ENCODE measurements around the gene ZBTB11.
A peak's percentile ranks its signal among the peaks of the same experiment; 100 is the strongest.
"Not testable (repeated sequence)": the region's sequence is repeated elsewhere in the genome, so short reads cannot be mapped to it uniquely, and the experiment has no call there.

ZBTB11 gene, protein sequence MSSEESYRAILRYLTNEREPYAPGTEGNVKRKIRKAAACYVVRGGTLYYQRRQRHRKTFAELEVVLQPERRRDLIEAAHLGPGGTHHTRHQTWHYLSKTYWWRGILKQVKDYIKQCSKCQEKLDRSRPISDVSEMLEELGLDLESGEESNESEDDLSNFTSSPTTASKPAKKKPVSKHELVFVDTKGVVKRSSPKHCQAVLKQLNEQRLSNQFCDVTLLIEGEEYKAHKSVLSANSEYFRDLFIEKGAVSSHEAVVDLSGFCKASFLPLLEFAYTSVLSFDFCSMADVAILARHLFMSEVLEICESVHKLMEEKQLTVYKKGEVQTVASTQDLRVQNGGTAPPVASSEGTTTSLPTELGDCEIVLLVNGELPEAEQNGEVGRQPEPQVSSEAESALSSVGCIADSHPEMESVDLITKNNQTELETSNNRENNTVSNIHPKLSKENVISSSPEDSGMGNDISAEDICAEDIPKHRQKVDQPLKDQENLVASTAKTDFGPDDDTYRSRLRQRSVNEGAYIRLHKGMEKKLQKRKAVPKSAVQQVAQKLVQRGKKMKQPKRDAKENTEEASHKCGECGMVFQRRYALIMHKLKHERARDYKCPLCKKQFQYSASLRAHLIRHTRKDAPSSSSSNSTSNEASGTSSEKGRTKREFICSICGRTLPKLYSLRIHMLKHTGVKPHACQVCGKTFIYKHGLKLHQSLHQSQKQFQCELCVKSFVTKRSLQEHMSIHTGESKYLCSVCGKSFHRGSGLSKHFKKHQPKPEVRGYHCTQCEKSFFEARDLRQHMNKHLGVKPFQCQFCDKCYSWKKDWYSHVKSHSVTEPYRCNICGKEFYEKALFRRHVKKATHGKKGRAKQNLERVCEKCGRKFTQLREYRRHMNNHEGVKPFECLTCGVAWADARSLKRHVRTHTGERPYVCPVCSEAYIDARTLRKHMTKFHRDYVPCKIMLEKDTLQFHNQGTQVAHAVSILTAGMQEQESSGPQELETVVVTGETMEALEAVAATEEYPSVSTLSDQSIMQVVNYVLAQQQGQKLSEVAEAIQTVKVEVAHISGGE

DNA sequence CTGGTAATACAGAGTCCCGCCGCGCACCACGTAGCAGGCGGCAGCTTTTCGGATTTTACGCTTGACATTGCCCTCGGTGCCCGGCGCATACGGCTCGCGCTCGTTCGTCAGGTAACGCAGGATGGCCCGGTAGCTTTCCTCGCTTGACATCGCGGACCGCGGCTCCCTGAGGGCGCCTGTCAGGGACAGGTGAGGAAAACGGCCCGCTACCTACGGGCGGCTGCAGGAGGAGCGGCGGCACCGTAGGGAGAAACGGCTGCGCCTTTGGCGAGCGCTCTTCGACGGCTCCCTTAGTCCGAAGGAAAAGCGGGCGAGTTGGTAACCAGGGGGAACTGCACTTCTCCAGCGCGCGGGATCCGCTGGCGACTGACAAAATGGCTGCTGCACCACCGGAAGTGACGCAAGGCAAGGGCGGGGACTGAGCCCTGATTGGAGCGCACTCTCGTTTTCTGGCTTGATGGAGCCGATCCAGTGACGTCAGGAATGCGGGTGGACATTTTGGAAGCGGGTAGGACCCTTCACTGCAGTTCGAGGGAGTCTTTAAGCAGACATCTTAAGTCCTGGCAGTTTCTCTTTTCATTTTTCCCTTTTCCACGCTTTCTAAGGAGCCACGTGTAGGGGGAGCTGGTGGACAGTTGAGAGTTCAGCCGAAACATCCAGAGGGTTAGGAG is at the start of gene ZBTB11:
TSS of gene ZBTB11 (minus strand) at position 368 of the 671 bp plus-strand sequence. CDS start at position 150, 218 bp downstream.
- peak; percentile 100 for DNase-seq (ENCODE audit: low read depth)

GRCh38 chr3:101725890-101726275 is 49.0 kb upstream of the ZBTB11 start:
- DNase-seq (ENCODE audit: low read depth), result no peak

- DNase-seq (ENCODE audit: low read depth), result peak; percentile 26
Measured at GRCh38 chr3:101725194-101725889, 48.4 kb upstream of the ZBTB11 start.

DNA sequence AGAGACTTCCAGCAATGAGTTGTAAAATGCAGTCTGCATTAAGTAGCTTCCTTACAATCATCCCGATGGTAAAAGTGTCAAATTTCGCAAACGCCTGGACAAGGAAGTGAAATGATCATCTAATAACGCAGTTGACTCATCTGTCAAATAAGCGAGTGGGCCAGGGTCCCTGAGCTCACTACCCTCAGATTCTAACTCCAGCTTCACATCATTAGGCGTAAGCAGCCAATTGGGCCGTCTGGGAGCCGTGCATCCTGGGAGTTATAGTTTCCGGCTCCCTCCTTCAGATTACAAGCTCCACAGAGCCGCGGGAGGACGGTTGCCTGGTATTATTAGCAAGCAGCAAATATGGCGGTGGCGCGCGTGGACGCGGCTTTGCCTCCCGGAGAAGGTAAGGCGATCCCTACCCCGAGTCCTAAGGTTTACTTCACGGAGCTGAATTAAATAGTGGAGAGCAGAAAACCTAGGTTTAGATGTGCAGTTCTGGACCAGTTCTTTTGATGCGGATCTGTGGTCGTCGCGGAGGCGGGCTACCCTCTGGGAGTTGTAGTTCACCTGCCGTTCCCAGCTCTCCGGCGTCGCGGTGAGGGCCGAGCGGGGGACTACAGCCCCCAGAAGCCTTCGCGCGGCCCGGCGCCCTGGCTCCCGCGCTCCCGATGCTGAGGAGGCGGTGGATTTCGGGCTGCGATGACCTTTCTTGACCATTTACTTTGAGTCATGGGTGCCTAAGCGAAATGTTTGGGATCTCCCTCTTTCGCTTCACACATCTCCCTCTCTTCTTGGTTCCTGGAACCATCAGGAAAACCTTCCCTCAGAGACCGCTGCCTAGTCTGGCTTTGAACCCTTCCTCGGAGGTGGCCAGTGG is 47.6 kb upstream of the ZBTB11 start, which contains the start of gene CEP97:
TSS of gene CEP97 (plus strand) at position 286 of the 865 bp plus-strand sequence. CDS start at position 349, 63 bp downstream.
- peak; percentile 84 for DNase-seq (ENCODE audit: low read depth)

GRCh38 chr3:101722394-101723173 is 45.7 kb upstream of the ZBTB11 start:
- DNase-seq (ENCODE audit: low read depth), result no peak

GRCh38 chr3:101720851-101721840 is 44.2 kb upstream of the ZBTB11 start:
- DNase-seq (ENCODE audit: low read depth), result no peak

- no peak for DNase-seq (ENCODE audit: low read depth)
Measured at GRCh38 chr3:101719604-101720185, 42.8 kb upstream of the ZBTB11 start.

DNA sequence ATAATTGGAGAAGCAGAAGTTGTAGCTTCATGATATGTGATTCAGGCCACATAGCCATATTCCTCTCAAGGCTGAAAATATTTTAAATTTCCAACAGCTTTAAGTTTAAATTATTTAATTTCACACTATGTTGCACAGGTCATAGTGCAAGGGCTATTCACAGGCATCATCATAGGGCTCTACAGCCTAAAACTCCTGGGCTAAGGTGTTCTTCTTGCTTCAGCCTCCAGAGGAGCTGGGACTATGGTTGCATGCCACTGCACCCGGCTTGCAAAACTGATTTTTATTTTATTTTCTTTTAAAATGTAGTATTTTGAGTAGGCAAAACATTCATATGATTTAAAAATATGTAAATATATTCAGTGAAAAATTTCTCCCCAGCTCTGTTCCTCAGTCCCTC is 41.5 kb upstream of the ZBTB11 start:
- no peak for DNase-seq (ENCODE audit: low read depth)

DNA sequence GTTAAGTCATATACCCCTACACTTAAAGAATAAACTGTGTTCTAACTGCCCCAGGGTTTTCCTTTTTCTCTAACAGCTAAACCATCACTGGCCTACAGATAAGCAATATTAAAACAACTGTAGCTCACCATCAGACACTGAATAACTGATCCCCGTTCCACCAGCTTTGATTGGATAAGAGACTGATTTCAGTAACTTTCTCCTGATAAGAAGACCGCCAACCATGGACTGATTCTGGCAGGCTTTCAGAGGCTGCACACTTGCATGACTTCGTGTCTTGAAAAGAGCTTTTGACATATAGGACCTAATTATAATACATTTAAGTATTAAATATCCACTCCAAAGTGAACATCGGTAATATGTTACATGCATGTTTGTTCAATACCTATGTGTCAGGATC is 32.2 kb upstream of the ZBTB11 start:
- no peak for DNase-seq (ENCODE audit: low read depth)

DNA sequence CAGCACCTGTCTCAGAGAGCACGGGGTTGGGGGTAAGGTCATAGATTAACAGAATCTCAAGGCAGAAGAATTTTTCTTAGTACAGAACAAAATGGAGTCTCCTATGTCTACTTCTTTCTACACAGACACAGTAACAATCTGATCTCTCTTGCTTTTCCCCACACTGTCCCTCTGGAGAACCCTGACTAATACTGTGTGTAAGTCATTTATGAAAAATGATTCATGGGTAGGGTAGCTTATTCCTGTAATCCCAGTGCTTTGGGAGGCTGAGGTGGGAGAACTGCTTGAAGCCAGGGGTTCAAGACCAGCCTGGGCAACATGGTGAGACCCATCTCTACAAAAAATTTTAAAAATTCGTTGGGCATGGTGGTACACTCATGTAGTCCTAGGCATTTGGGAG is 27.7 kb upstream of the ZBTB11 start:
- DNase-seq (ENCODE audit: low read depth), result not testable (repeated sequence)

DNA sequence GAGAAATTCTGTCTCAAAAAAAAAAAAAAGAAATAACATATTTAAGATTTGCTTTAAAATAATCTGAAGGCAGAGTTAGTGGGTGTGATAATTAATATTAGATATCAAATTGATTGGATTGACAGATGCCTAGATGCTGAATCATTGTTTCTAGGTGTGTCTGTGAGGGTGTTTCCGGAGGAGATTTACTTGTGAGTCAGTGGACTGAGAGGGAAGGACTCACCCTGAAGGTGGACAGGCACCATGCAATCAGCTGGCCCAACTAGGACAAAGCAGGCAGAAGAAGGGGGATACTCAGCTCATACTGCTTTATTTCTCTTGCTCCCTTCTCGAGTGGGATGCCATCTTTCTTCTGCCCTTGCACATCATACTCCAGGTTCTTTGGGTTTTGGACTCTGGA is 26.2 kb upstream of the ZBTB11 start:
- DNase-seq (ENCODE audit: low read depth), result no peak

- DNase-seq (ENCODE audit: low read depth), result no peak
Measured at GRCh38 chr3:101702726-101703125, 25.8 kb upstream of the ZBTB11 start.

GRCh38 chr3:101701696-101702634 is 25.0 kb upstream of the ZBTB11 start:
- no peak for DNase-seq (ENCODE audit: low read depth)

- peak; percentile 36 for DNase-seq (ENCODE audit: low read depth)
Measured at GRCh38 chr3:101695779-101696372, 18.9 kb upstream of the ZBTB11 start.

DNA sequence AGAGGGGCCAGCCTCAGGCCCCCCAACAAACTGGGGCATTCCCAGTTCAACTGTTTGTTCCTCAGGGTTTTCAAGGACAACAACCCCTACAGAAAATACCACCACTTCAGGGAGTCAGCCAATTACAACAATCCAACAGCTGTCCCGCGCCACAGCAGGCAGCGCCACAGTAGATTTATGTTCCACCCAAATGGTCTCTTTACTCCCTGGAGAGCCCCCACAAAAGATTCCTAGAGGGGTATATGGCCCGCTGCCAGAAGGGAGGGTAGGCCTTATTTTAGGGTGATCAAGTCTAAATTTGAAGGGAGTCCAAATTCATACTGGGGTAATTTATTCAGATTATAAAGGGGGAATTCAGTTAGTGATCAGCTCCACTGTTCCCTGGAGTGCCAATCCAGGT is 17.9 kb upstream of the ZBTB11 start:
- DNase-seq (ENCODE audit: low read depth), result not testable (repeated sequence)

- DNase-seq (ENCODE audit: low read depth), result peak; percentile 35
Measured at GRCh38 chr3:101693540-101693939, 16.6 kb upstream of the ZBTB11 start.

Measured in fibroblast of the conjunctiva (primary cell).